KOPT-K1 (cell line): ENCODE data around the gene POU5F1.
"Not testable (repeated sequence)": the region's sequence is repeated elsewhere in the genome, so short reads cannot be mapped to it uniquely, and the experiment has no call there.

ENCODE experiments used
- H3K27ac ChIP-seq: fragments of 200-600 bp; sonication (generic); 2 replicates; pipeline ENCODE4 v1.5.1; 2016; ENCODE audit warnings: antibody characterized with exemption, mild to moderate bottlenecking, low read depth, low read length; ENCODE audit not compliant: poor library complexity, severe bottlenecking
- H3K36me3 ChIP-seq: fragments of 200-600 bp; sonication (generic); 2 replicates; pipeline ENCODE4 v1.5.1; 2017; ENCODE audit warnings: antibody characterized with exemption, mild to moderate bottlenecking, low read length, moderate library complexity; ENCODE audit not compliant: insufficient read depth
- H3K9me3 ChIP-seq: fragments of 200-600 bp; sonication (generic); 2 replicates; pipeline ENCODE4 v1.5.1; 2017; ENCODE audit warnings: antibody characterized with exemption, low read length, mild to moderate bottlenecking; ENCODE audit not compliant: insufficient read depth, poor library complexity, severe bottlenecking

POU5F1 gene

GRCh38 chr6:31164475-31165063 lies 5.9 kb downstream of the POU5F1 start:
- not testable (repeated sequence) for H3K9me3 ChIP-seq, H3K27ac ChIP-seq
- H3K36me3 ChIP-seq = peaks cover 57% of the 10 kb centered on the region

- H3K27ac ChIP-seq = no peak overlapping the region
- H3K36me3 ChIP-seq = peaks cover 59% of the 10 kb centered on the region
- no peaks in the 10 kb centered on the region for H3K9me3 ChIP-seq
Measured at GRCh38 chr6:31163922-31164321, 6.6 kb downstream of the POU5F1 start.

- peaks cover 59% of the 10 kb centered on the region for H3K36me3 ChIP-seq
- H3K27ac ChIP-seq = no peak overlapping the region
- no peaks in the 10 kb centered on the region for H3K9me3 ChIP-seq
Measured at GRCh38 chr6:31162463-31163165, 7.9 kb downstream of the POU5F1 start.

- H3K9me3 ChIP-seq = no peaks in the 10 kb centered on the region
- H3K36me3 ChIP-seq = peaks cover 63% of the 10 kb centered on the region
- no peak overlapping the region for H3K27ac ChIP-seq
Measured at GRCh38 chr6:31161216-31162126, 9.0 kb downstream of the POU5F1 start.

GRCh38 chr6:31158863-31159855 lies 11.3 kb downstream of the POU5F1 start:
- Histone ChIP-seq H3K27ac (peak overlapping the region; percentile 88), H3K36me3 (peaks cover 73% of the 10 kb centered on the region), H3K9me3 (no peaks in the 10 kb centered on the region)

- Histone ChIP-seq H3K36me3 (peaks cover 69% of the 10 kb centered on the region), H3K9me3 (no peaks in the 10 kb centered on the region), H3K27ac (peak within 1 kb of the TSS; percentile 88)
Measured at GRCh38 chr6:31158140-31158862, 12.2 kb downstream of the POU5F1 start, which contains the start of gene TCF19. Gene TCF19, plus strand, starts transcription at chr6:31158589. Its CDS starts 881 bp downstream, at chr6:31159470.

- no peaks in the 10 kb centered on the region for H3K9me3 ChIP-seq
- H3K27ac ChIP-seq = peak within 1 kb of the TSS; percentile 88
- H3K36me3 ChIP-seq = peaks cover 63% of the 10 kb centered on the region
Measured at GRCh38 chr6:31157513-31158139, 12.9 kb downstream of the POU5F1 start, which contains the start of gene CCHCR1. Gene CCHCR1, minus strand, starts transcription at chr6:31157802. Its CDS starts 202 bp downstream, at chr6:31157600.

- Histone ChIP-seq H3K27ac (peak overlapping the region; percentile 88), H3K9me3 (no peaks in the 10 kb centered on the region), H3K36me3 (peaks cover 53% of the 10 kb centered on the region)
Measured at GRCh38 chr6:31156641-31157040, 13.8 kb downstream of the POU5F1 start.

- no peaks in the 10 kb centered on the region for H3K9me3 ChIP-seq
- peaks cover 54% of the 10 kb centered on the region for H3K36me3 ChIP-seq
- H3K27ac ChIP-seq = no peak overlapping the region
Measured at GRCh38 chr6:31154436-31154835, 16.0 kb downstream of the POU5F1 start.

GRCh38 chr6:31152781-31153180 lies 17.7 kb downstream of the POU5F1 start:
- H3K27ac ChIP-seq = no peak overlapping the region
- H3K9me3 ChIP-seq = no peaks in the 10 kb centered on the region
- H3K36me3 ChIP-seq = peaks cover 65% of the 10 kb centered on the region

- peaks cover 70% of the 10 kb centered on the region for H3K36me3 ChIP-seq
Measured at GRCh38 chr6:31149827-31150447, 20.5 kb downstream of the POU5F1 start.

GRCh38 chr6:31145386-31145785 lies 25.1 kb downstream of the POU5F1 start:
- no peak overlapping the region for H3K27ac ChIP-seq
- H3K36me3 ChIP-seq = peaks cover 72% of the 10 kb centered on the region
- H3K9me3 ChIP-seq = no peaks in the 10 kb centered on the region

More at GRCh38 chr6:31149827-31150447, 20.5 kb downstream of the POU5F1 start:
- no peak overlapping the region for H3K27ac ChIP-seq
- H3K9me3 ChIP-seq = no peaks in the 10 kb centered on the region

- peaks cover 67% of the 10 kb centered on the region for H3K36me3 ChIP-seq
Measured at GRCh38 chr6:31144970-31145340, 25.5 kb downstream of the POU5F1 start.

More at GRCh38 chr6:31144970-31145340, 25.5 kb downstream of the POU5F1 start:
- H3K9me3 ChIP-seq = no peaks in the 10 kb centered on the region
- H3K27ac ChIP-seq = no peak overlapping the region
